D721Med (cell line): ENCODE measurements around the gene ZFP14.

Experiments
- DNase-seq: peaks from one replicate; pipeline ENCODE4 v3.0.0; 2011; ENCODE audit warnings: low spot score; ENCODE audit not compliant: insufficient read length
- FAIRE-seq: peaks from 2 replicates; lab custom pipeline; 2011; peaks lifted over from hg19 to GRCh38; lab: Jason Lieb, UNC
- TF ChIP-seq, protein P1 (sequence below): IDR thresholded peaks from 2 replicates; pipeline ENCODE4 v1.5.1; 2012; ENCODE audit warnings: mild to moderate bottlenecking, control low read depth; ENCODE audit not compliant: insufficient read depth; ENCODE audit errors: missing control alignments

The ZFP14 gene

DNA sequence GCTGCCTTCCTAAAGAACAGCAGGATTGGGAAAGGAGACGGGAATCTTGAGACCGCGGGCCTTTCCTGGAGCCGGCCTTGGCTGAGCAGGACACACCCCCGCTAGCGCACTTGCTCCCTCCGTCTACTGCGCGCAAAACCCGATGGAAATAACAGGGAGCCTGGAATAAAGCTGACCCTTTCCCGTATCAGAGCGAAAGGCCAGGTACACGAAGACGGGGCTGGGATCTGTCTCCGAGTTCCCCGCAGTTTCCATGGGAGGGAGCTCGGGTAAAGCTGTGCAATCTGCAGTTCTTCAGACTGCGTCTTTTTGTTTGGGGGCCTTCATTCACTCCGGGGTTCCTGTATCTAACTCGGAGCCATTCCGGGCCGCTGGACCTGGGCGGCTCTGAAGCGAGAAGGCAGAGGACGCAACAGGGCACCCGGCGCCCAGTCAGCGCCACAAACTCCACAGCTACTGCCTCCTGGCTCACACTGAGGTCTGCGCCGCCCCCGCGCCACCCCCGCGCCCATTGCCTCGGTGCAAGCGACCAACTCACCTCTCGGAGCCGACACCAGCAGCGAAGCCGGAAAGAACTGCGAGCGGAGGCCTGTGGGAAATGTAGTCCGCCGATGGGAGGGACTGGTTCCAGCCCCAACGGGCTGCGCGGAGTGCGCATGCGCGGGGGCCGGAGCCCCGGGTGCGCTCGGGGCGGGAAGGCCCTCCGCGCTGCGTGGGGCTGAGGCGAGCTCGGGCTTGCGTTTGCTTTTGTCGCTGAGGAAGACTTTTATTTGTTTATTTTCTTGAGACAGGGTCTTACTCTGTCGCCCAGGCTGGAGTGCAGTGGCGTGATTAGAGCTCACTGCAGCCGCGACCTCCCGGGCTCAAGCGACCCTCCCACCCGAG is at the start of gene ZFP14:
Gene ZFP14, minus strand, starts transcription at position 577 of the 885 bp plus-strand sequence. CDS start 11,309 bp downstream, outside the sequence.
- FAIRE-seq (no peak), DNase-seq (peak; percentile 90)
- TF ChIP-seq, protein P1, sequence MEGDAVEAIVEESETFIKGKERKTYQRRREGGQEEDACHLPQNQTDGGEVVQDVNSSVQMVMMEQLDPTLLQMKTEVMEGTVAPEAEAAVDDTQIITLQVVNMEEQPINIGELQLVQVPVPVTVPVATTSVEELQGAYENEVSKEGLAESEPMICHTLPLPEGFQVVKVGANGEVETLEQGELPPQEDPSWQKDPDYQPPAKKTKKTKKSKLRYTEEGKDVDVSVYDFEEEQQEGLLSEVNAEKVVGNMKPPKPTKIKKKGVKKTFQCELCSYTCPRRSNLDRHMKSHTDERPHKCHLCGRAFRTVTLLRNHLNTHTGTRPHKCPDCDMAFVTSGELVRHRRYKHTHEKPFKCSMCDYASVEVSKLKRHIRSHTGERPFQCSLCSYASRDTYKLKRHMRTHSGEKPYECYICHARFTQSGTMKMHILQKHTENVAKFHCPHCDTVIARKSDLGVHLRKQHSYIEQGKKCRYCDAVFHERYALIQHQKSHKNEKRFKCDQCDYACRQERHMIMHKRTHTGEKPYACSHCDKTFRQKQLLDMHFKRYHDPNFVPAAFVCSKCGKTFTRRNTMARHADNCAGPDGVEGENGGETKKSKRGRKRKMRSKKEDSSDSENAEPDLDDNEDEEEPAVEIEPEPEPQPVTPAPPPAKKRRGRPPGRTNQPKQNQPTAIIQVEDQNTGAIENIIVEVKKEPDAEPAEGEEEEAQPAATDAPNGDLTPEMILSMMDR, result peak; percentile 16

DNA sequence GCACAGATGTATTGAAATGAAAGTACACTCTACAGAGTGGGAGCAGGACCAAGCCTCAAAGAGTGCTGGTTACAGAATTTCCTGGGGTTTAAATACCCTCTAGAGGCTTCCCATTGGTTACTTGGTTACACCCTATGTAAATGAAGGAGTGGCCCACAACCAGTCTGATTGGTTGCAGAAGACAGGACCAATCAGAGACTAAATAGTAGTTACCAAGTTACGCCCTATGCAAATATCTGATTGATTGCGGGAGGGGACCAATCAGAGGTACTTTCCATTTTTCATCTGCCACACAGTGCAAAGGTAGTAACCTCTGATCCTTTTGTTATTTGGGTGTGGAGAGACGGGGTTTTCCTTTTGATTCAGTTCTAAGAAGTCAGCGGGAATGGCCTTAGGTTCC is 44.9 kb upstream of the ZFP14 start:
- DNase-seq (no peak), FAIRE-seq (no peak)
- TF ChIP-seq, protein P1, result no peak

DNA sequence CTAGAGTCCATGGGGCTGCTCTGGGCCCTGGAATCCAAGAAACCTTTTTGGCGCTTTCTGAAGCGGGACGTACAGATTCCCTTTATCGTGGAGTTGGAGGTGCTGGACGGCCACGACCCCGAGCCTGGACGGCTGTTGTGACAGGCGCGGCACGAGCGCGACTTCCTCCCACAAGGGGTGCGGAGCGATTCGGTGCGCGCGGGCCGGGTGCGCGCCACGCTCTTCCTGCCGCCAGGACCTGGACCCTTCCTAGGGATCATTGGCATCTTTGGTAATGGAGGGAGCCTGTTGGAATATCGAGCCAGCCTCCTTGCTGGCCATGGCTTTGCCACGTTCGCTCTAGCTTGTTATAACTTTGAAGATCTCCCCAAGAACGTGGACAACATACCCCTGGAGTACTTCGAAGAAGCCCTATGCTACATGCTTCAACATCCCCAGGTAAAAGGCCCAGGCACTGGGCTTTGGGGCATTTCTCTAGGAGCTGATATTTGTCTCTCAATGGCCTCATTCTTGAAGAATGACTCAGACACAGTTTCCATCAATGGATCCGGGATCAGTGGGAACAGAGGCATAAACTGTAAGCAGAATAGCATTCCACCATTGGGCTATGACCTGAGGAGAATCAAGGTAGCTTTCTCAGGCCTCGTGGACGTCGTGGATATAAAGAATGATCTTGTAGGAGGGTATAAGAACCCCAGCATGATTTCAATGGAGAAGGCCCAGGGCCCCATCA is 42.9 kb upstream of the ZFP14 start:
- peak; percentile 38 for FAIRE-seq
- TF ChIP-seq, protein P1, result no peak
- no peak for DNase-seq

- FAIRE-seq (no peak), DNase-seq (no peak)
- TF ChIP-seq, protein P1, result no peak
Measured at GRCh38 chr19:36420961-36421748, 42.2 kb upstream of the ZFP14 start.

- FAIRE-seq (no peak), DNase-seq (peak; percentile 69)
- TF ChIP-seq, protein P1, result no peak
Measured at GRCh38 chr19:36418287-36419001, 39.4 kb upstream of the ZFP14 start, which contains the start of gene ZFP82. TSS of gene ZFP82 (minus strand) at chr19:36418644. CDS start at chr19:36409789, 8,855 bp downstream.

- FAIRE-seq (no peak), DNase-seq (no peak)
- TF ChIP-seq, protein P1, result no peak
Measured at GRCh38 chr19:36417752-36418286, 38.8 kb upstream of the ZFP14 start.
